Muscle layer of colon (tissue), 2 donors: Measurements from ENCODE around the gene PDGFC.

Experiments used
- H3K27ac ChIP-seq: one replicate; pipeline ENCODE4 v1.7.0; 2013; ENCODE audit warnings: low read depth, mild to moderate bottlenecking, low read length, moderate library complexity
- H3K27me3 ChIP-seq, 2 donors: one replicate each; pipeline ENCODE4 v1.7.0; 2013; ENCODE audit warnings: low read length in 2 of 2, mild to moderate bottlenecking in 2 of 2; ENCODE audit not compliant: insufficient read depth in 2 of 2, control insufficient read depth in 1 of 2
- H3K36me3 ChIP-seq: one replicate; pipeline ENCODE4 v1.7.0; 2013; ENCODE audit warnings: mild to moderate bottlenecking, low read length; ENCODE audit not compliant: insufficient read depth
- H3K4me1 ChIP-seq: one replicate; pipeline ENCODE4 v1.7.0; 2013; ENCODE audit warnings: mild to moderate bottlenecking, low read length; ENCODE audit not compliant: insufficient read depth
- H3K4me3 ChIP-seq, 2 donors: one replicate each; pipeline ENCODE4 v1.7.0; 2013; ENCODE audit warnings: low read length in 2 of 2, low read depth in 1 of 2, mild to moderate bottlenecking in 1 of 2, moderate library complexity in 1 of 2
- H3K9ac ChIP-seq: one replicate; pipeline ENCODE4 v1.7.0; 2013; ENCODE audit warnings: low read length
- H3K9me3 ChIP-seq: one replicate; pipeline ENCODE4 v1.7.0; 2013; ENCODE audit warnings: mild to moderate bottlenecking, low read length
- donor health status: abdominal sarcoma.
- donor health status: Adenocarcinoma of cecum.

PDGFC gene

GRCh38 chr4:157004279-157005161 is 32.9 kb upstream of the PDGFC start:
- Histone ChIP-seq H3K4me1 (no peaks in the 10 kb centered on the region), H3K27me3 (no peaks in the 10 kb centered on the region), H3K9ac (no peak overlapping the region), H3K27ac (no peak overlapping the region), H3K4me3 (no peak overlapping the region), H3K9me3 (no peaks in the 10 kb centered on the region), H3K36me3 (no peaks in the 10 kb centered on the region)

DNA sequence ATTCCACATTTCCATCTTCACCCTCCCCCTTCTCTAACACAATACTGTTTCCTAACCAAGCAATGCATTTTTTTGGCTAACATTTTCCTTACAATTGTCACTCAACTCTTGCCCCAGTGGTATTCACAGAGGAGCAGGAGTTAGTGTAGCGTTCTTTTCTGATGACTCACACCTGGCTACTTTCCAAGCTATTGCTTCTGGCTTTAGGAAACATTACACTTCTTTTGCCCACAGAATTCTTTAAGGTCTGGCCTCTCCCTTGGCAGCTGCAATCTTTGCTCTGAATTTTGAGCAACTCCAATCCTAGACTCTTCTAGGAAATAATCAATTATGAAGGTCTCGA is 27.5 kb upstream of the PDGFC start:
- Histone ChIP-seq H3K36me3 (no peaks in the 10 kb centered on the region), H3K9ac (no peak overlapping the region), H3K4me3 (no peak overlapping the region), H3K27me3 (no peaks in the 10 kb centered on the region), H3K9me3 (no peaks in the 10 kb centered on the region), H3K27ac (no peak overlapping the region), H3K4me1 (peaks cover 8% of the 10 kb centered on the region)

DNA sequence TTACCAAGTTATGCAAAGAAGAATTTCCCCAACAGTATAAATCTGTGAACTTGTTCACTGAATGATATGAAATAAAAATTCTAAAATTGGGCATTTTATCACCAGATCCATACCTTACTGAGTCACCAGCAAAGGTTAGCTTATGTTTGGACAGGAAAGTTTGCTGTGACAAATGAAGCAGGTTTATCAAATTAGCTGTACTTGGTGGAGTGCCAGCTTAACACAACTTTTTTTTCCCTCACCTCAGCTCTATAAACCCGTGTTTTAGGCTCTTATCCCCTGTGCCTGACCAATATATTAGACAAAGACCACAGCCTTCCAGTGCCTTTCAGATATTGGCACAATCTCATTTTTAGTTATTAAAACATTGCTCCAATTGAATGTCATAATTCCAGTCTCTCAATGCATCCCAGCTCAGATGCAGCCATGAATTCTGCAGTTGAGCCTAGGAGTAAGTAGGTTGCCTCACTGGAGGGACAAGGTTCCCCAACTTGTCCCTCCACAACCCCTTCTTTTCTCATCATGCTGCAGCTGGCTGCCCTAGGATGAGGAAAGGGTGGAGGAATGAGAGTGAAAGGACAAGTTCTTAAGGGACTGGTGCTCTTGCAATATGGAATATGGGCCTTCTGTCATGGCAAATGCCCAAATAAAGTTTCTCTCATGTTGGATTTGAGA is 27.0 kb upstream of the PDGFC start:
- Histone ChIP-seq H3K27ac (no peak overlapping the region), H3K9ac (no peak overlapping the region)

GRCh38 chr4:156992943-156993342 is 21.3 kb upstream of the PDGFC start:
- H3K9me3 ChIP-seq: no peaks in the 10 kb centered on the region
- no peak overlapping the region for H3K27ac ChIP-seq
- no peaks in the 10 kb centered on the region for H3K4me1 ChIP-seq
- H3K36me3 ChIP-seq: no peaks in the 10 kb centered on the region
- H3K4me3 ChIP-seq: no peak overlapping the region
- no peak overlapping the region for H3K9ac ChIP-seq
- no peaks in the 10 kb centered on the region for H3K27me3 ChIP-seq

More for the DNA sequence above, 27.0 kb upstream of the PDGFC start:
- Histone ChIP-seq H3K36me3 (no peaks in the 10 kb centered on the region), H3K4me1 (peaks cover 8% of the 10 kb centered on the region), H3K4me3 (no peak overlapping the region), H3K9me3 (no peaks in the 10 kb centered on the region), H3K27me3 (no peaks in the 10 kb centered on the region)

GRCh38 chr4:156991161-156991560 is 19.6 kb upstream of the PDGFC start:
- Histone ChIP-seq H3K4me3 (no peak overlapping the region), H3K9ac (no peak overlapping the region), H3K27me3 (no peaks in the 10 kb centered on the region), H3K27ac (no peak overlapping the region), H3K36me3 (no peaks in the 10 kb centered on the region), H3K4me1 (no peaks in the 10 kb centered on the region), H3K9me3 (no peaks in the 10 kb centered on the region)

- no peaks in the 10 kb centered on the region for H3K36me3 ChIP-seq
- H3K27me3 ChIP-seq: no peaks in the 10 kb centered on the region
- no peak overlapping the region for H3K4me3 ChIP-seq
- no peak overlapping the region for H3K27ac ChIP-seq
- H3K4me1 ChIP-seq: no peaks in the 10 kb centered on the region
- H3K9me3 ChIP-seq: no peaks in the 10 kb centered on the region
- no peak overlapping the region for H3K9ac ChIP-seq
Measured at GRCh38 chr4:156983366-156983765, 11.8 kb upstream of the PDGFC start.

DNA sequence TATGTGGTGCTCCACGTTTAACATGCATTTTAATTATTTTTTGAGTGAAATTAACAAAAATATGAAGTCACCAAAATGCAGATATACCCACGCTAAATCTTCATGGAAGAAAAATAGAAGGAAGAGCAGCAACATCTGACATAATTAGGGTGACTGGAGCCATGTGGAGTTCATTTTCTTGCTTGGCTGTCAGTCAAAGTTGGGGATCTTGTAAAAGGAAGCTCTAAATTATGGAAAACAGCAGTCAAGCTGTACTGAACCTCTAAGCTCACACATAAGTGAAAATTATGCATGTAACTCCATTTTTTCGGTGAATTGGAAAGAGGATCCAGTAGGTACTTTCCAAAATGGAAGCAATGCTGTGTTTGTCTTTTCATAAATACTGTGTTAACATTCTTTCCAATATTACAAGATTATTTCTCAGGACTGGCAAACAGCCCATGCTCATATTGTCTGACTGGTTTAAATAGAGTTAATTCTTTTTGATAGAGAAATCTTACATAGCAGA is 9.7 kb upstream of the PDGFC start:
- Histone ChIP-seq H3K27me3 (no peaks in the 10 kb centered on the region), H3K9me3 (no peaks in the 10 kb centered on the region), H3K36me3 (no peaks in the 10 kb centered on the region), H3K4me3 (no peak overlapping the region), H3K9ac (no peak overlapping the region), H3K27ac (no peak overlapping the region), H3K4me1 (no peaks in the 10 kb centered on the region)

DNA sequence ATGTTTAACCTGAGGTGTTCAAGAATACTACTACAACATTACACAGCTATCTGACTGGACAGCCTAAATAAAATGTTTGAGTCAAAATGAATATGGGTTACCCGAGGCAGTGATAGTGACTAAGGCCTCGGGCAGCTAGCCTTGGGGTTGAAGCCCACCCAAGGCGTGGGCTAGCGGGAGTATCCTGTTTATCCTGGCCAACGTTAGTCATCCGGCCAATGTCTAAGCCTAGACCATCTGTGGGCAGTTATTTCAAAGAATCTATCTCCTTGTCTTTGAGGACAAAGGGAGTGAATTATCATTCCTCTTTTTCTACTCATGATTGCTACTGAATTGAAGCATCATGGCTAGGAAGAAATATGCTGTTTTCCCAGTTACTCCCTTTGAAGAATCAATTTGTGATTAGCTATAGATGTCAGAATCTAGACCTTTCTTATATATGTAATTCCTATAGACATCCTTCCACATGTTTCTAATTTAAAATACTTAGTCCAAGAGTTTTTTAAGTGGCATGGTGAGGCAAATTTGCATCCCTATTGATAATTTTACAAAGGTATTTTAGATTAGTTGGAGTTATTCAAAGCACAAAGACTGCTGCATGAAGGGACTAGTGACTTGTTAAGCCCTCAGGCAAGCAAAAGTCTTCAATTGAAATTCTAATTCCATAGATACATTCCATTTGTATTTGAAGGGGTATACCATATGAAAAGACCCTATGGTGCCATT is 6.0 kb upstream of the PDGFC start:
- H3K4me3 ChIP-seq: no peak overlapping the region
- H3K27me3 ChIP-seq: no peaks in the 10 kb centered on the region
- peaks cover 6% of the 10 kb centered on the region for H3K4me1 ChIP-seq
- no peak overlapping the region for H3K9ac ChIP-seq
- H3K27ac ChIP-seq: no peak overlapping the region
- no peaks in the 10 kb centered on the region for H3K36me3 ChIP-seq
- no peaks in the 10 kb centered on the region for H3K9me3 ChIP-seq

- peaks cover 12% of the 10 kb centered on the region for H3K4me1 ChIP-seq
- no peak overlapping the region for H3K9ac ChIP-seq
- H3K9me3 ChIP-seq: no peaks in the 10 kb centered on the region
- no peaks in the 10 kb centered on the region for H3K36me3 ChIP-seq
- H3K27ac ChIP-seq: no peak overlapping the region
- no peak overlapping the region for H3K4me3 ChIP-seq
- H3K27me3 ChIP-seq: no peaks in the 10 kb centered on the region
Measured at GRCh38 chr4:156976147-156976546, 4.5 kb upstream of the PDGFC start.

GRCh38 chr4:156975686-156976085 is 4.1 kb upstream of the PDGFC start:
- Histone ChIP-seq H3K27ac (no peak overlapping the region), H3K27me3 (no peaks in the 10 kb centered on the region), H3K4me1 (peaks cover 12% of the 10 kb centered on the region), H3K9ac (no peak overlapping the region), H3K36me3 (no peaks in the 10 kb centered on the region), H3K9me3 (no peaks in the 10 kb centered on the region), H3K4me3 (no peak overlapping the region)

- H3K9me3 ChIP-seq: no peaks in the 10 kb centered on the region
- H3K4me1 ChIP-seq: peaks cover 16% of the 10 kb centered on the region
- no peaks in the 10 kb centered on the region for H3K27me3 ChIP-seq
- H3K9ac ChIP-seq: no peak overlapping the region
- H3K4me3 ChIP-seq: no peak overlapping the region
- no peak overlapping the region for H3K27ac ChIP-seq
- H3K36me3 ChIP-seq: no peaks in the 10 kb centered on the region
Measured at GRCh38 chr4:156974264-156974663, 2.7 kb upstream of the PDGFC start.
